ENCODE measurements around the gene TMPRSS11A.

DNA sequence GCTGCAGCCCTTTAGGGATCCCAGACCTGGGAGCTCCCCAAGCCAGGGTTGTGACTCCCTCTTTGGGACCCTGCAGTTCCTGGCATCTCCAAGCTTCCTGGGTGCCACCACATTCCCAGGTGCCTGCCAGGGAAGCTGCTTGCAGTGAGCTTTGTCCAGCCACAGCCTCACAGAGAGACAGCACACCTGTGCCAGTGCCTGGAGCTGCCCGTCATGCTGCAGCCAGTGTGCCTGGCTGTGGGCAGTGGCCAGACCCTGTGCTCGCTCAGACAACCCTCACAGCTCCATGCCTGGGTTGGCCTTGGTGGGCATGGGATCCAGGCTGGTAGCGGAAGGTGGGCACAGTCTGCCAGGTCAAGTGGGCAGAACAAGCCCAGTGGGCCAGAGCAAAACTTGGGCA is 36.0 kb downstream of the TMPRSS11A start:
- TF ChIP-seq, protein P1, sequence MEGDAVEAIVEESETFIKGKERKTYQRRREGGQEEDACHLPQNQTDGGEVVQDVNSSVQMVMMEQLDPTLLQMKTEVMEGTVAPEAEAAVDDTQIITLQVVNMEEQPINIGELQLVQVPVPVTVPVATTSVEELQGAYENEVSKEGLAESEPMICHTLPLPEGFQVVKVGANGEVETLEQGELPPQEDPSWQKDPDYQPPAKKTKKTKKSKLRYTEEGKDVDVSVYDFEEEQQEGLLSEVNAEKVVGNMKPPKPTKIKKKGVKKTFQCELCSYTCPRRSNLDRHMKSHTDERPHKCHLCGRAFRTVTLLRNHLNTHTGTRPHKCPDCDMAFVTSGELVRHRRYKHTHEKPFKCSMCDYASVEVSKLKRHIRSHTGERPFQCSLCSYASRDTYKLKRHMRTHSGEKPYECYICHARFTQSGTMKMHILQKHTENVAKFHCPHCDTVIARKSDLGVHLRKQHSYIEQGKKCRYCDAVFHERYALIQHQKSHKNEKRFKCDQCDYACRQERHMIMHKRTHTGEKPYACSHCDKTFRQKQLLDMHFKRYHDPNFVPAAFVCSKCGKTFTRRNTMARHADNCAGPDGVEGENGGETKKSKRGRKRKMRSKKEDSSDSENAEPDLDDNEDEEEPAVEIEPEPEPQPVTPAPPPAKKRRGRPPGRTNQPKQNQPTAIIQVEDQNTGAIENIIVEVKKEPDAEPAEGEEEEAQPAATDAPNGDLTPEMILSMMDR (optimal IDR thresholded peaks at IDR 0.05 in 1 of 3, IDR thresholded peaks at IDR 0.05 in 1 of 3, conservative IDR thresholded peaks at IDR 0.05 in 1 of 3; ENCODE audit: extremely low read depth in 1 of 3, insufficient read depth in 2 of 3, low read length in 3 of 3): no peak
- TF ChIP-seq EZH2 (IDR thresholded peaks at IDR 0.05; ENCODE audit: low read length): no peak

Measured in keratinocyte (primary cell).